MM.1S (cell line): ENCODE data around the gene FXR2.

Experiments
- CTCF ChIP-seq: fragments of 300-600 bp; sonication (generic); IDR thresholded peaks from 2 replicates; pipeline ENCODE4 v1.5.1; 2016; ENCODE audit warnings: antibody characterized with exemption, low read length, mixed read lengths
- EZH2 ChIP-seq: fragments of 300-600 bp; sonication (generic); optimal IDR thresholded peaks from 2 replicates; pipeline ENCODE3; 2017; ENCODE audit warnings: low read depth, mild to moderate bottlenecking, antibody characterized with exemption, low read length, mixed read lengths

GRCh38 chr17:7555320-7555948, 59.3 kb downstream of the FXR2 start:
- TF ChIP-seq EZH2 (no peak), CTCF (no peak)
